HEK293 (cell line): ENCODE measurements around the gene ZDHHC14.

Source experiments
- CTCF ChIA-PET: fragments of 350-600 bp; formaldehyde crosslinking; extraction: SDS; loops from one replicate; lab custom pipeline; 2021; ENCODE audit warnings: antibody characterized with exemption; lab: Yijun Ruan, JAX
- POLR2A ChIA-PET: fragments of 300-600 bp; formaldehyde crosslinking; extraction: SDS; loops from one replicate; lab custom pipeline; 2020; ENCODE audit warnings: antibody characterized with exemption, inconsistent platforms; lab: Yijun Ruan, JAX
- H3K27ac ChIP-seq: fragments of 200-500 bp; sonication (Bioruptor generic); 2 replicates; pipeline ENCODE4 v1.5.1; 2014; ENCODE audit warnings: low read depth, low read length, control low read depth, inconsistent platforms; ENCODE audit errors: extremely low read depth
- H3K36me3 ChIP-seq, 2 experiments: fragments of 200-500 bp in 1 of 2; sonication (Bioruptor generic) in 1 of 2; 1 replicate in 1 of 2; 2 replicates in 1 of 2; pipeline ENCODE4 v1.5.1; 2014 to 2017; ENCODE audit warnings: inconsistent platforms in 2 of 2, low read length in 2 of 2; ENCODE audit not compliant: control insufficient read depth in 2 of 2, insufficient read depth in 1 of 2
- H3K4me1 ChIP-seq: fragments of 200-500 bp; sonication (Bioruptor generic); 2 replicates; pipeline ENCODE4 v1.5.1; 2014; ENCODE audit warnings: mild to moderate bottlenecking, low read length, inconsistent platforms; ENCODE audit not compliant: control insufficient read depth, insufficient read depth
- H3K4me3 ChIP-seq: 2 replicates; pipeline ENCODE4 v1.5.1; 2011; ENCODE audit warnings: low read depth, mild to moderate bottlenecking, control low read depth, low read length, moderate library complexity
- H3K9me3 ChIP-seq: fragments of 200-500 bp; sonication (Bioruptor generic); 2 replicates; pipeline ENCODE4 v1.5.1; 2014; ENCODE audit warnings: low read depth, low read length, inconsistent platforms; ENCODE audit not compliant: control insufficient read depth, insufficient read depth
- PRDM4 ChIP-seq: fragments of 450-650 bp; formaldehyde crosslinking; IDR thresholded peaks from 2 replicates; pipeline ENCODE4 v1.5.1; 2017; ENCODE audit warnings: missing biosample characterization, missing genetic modification characterization
- TSHZ1 ChIP-seq: fragments of 450-650 bp; formaldehyde crosslinking; IDR thresholded peaks from 2 replicates; pipeline ENCODE4 v1.5.1; 2016; ENCODE audit warnings: missing biosample characterization, missing genetic modification characterization, borderline replicate concordance
- ZBTB10 ChIP-seq: fragments of 450-650 bp; formaldehyde crosslinking; IDR thresholded peaks from 2 replicates; pipeline ENCODE4 v1.5.1; 2016; ENCODE audit warnings: missing biosample characterization, missing genetic modification characterization
- ZBTB17 ChIP-seq: fragments of 450-650 bp; formaldehyde crosslinking; IDR thresholded peaks from 2 replicates; pipeline ENCODE4 v1.5.1; 2016; ENCODE audit warnings: missing biosample characterization, missing genetic modification characterization
- ZEB2 ChIP-seq: fragments of 450-650 bp; formaldehyde crosslinking; IDR thresholded peaks from 2 replicates; pipeline ENCODE4 v1.5.1; 2016; ENCODE audit warnings: missing biosample characterization, missing genetic modification characterization
- ZNF148 ChIP-seq: fragments of 450-650 bp; formaldehyde crosslinking; IDR thresholded peaks from 2 replicates; pipeline ENCODE4 v1.5.0; 2017; ENCODE audit warnings: missing biosample characterization, missing genetic modification characterization, borderline replicate concordance
- ZNF19 ChIP-seq: fragments of 450-650 bp; formaldehyde crosslinking; IDR thresholded peaks from 2 replicates; pipeline ENCODE4; 2016; ENCODE audit warnings: missing biosample characterization, missing genetic modification characterization, low read depth
- ZNF335 ChIP-seq: fragments of 450-650 bp; formaldehyde crosslinking; conservative IDR thresholded peaks from 2 replicates; pipeline ENCODE4 v1.5.1; 2016; ENCODE audit warnings: missing biosample characterization, missing genetic modification characterization
- ZNF488 ChIP-seq: fragments of 450-650 bp; formaldehyde crosslinking; IDR thresholded peaks from 2 replicates; pipeline ENCODE4 v1.5.1; 2016; ENCODE audit warnings: missing biosample characterization, missing genetic modification characterization
- ZNF610 ChIP-seq: fragments of 450-650 bp; formaldehyde crosslinking; IDR thresholded peaks from 2 replicates; pipeline ENCODE4 v1.5.1; 2016; ENCODE audit warnings: missing biosample characterization, missing genetic modification characterization, borderline replicate concordance
- ZNF639 ChIP-seq: fragments of 450-650 bp; formaldehyde crosslinking; IDR thresholded peaks from 2 replicates; pipeline ENCODE4 v1.5.1; 2016; ENCODE audit warnings: missing biosample characterization, missing genetic modification characterization
- ZNF792 ChIP-seq: fragments of 450-650 bp; formaldehyde crosslinking; IDR thresholded peaks from 2 replicates; pipeline ENCODE4 v1.5.1; 2016; ENCODE audit warnings: missing biosample characterization, missing genetic modification characterization
- ZNF837 ChIP-seq: fragments of 450-650 bp; formaldehyde crosslinking; IDR thresholded peaks from 2 replicates; pipeline ENCODE4 v1.5.1; 2016; ENCODE audit warnings: missing biosample characterization, missing genetic modification characterization

The ZDHHC14 gene

GRCh38 chr6:157609556-157609955, 228.6 kb downstream of the ZDHHC14 start:
- TF ChIP-seq ZNF335 (tag by site-specific recombination) (no peak), PRDM4 (tag by site-specific recombination) (no peak), ZNF148 (no peak), ZBTB10 (no peak), ZEB2 (tag by site-specific recombination) (no peak), ZNF639 (tag by site-specific recombination) (no peak), ZNF19 (tag by site-specific recombination) (no peak), TSHZ1 (tag by site-specific recombination) (no peak), ZNF488 (tag by site-specific recombination) (no peak), ZNF792 (tag by site-specific recombination) (no peak), ZNF610 (no peak), ZNF837 (tag by site-specific recombination) (no peak), ZBTB17 (no peak)
- no peaks in the 10 kb centered on the region for H3K4me1 ChIP-seq
- CTCF ChIA-PET = interaction anchor here (1.1 kb wide), 1 partner anchor 58 kb away, joined by 5 read pairs; no protein-coding TSS in a partner anchor
- H3K9me3 ChIP-seq = no peaks in the 10 kb centered on the region
- no peaks in the 10 kb centered on the region for H3K36me3 ChIP-seq
- POLR2A ChIA-PET = no interaction called here
- no peak overlapping the region for H3K4me3 ChIP-seq
- no peak overlapping the region for H3K27ac ChIP-seq
